NK-92 (cell line): Measurements from ENCODE around the gene CUBN.

Experiments
- DNase-seq: peaks from one replicate; lab custom pipeline; 2025; ENCODE audit not compliant: unreplicated experiment; lab: John Stamatoyannopoulos, UW

Gene CUBN

GRCh38 chr10:16991011-16991410 is 138.6 kb downstream of the CUBN start:
- DNase-seq = no peak

- no peak for DNase-seq
Measured at GRCh38 chr10:16989826-16990293, 139.8 kb downstream of the CUBN start.

GRCh38 chr10:16988900-16989299 is 140.7 kb downstream of the CUBN start:
- DNase-seq = no peak

GRCh38 chr10:16987976-16988610 is 141.5 kb downstream of the CUBN start:
- no peak for DNase-seq

GRCh38 chr10:16987206-16987621 is 142.4 kb downstream of the CUBN start:
- no peak for DNase-seq

GRCh38 chr10:16986406-16987205 is 143.0 kb downstream of the CUBN start:
- no peak for DNase-seq

GRCh38 chr10:16986082-16986405 is 143.6 kb downstream of the CUBN start:
- DNase-seq = no peak

- DNase-seq = no peak
Measured at GRCh38 chr10:16984242-16984641, 145.4 kb downstream of the CUBN start.

GRCh38 chr10:16976803-16977202 is 152.8 kb downstream of the CUBN start:
- no peak for DNase-seq

- DNase-seq = no peak
Measured at GRCh38 chr10:16975188-16975587, 154.4 kb downstream of the CUBN start.

GRCh38 chr10:16968416-16969041 is 161.1 kb downstream of the CUBN start:
- DNase-seq = no peak

GRCh38 chr10:16967866-16968415 is 161.7 kb downstream of the CUBN start:
- DNase-seq = no peak

GRCh38 chr10:16966991-16967865 is 162.4 kb downstream of the CUBN start:
- no peak for DNase-seq

GRCh38 chr10:16965740-16966447 is 163.7 kb downstream of the CUBN start:
- no peak for DNase-seq

- DNase-seq = no peak
Measured at GRCh38 chr10:16965344-16965616, 164.3 kb downstream of the CUBN start.

- DNase-seq = no peak
Measured at GRCh38 chr10:16964576-16965343, 164.9 kb downstream of the CUBN start.

GRCh38 chr10:16960551-16960950 is 169.1 kb downstream of the CUBN start:
- no peak for DNase-seq

- no peak for DNase-seq
Measured at GRCh38 chr10:16957038-16957437, 172.6 kb downstream of the CUBN start.

- DNase-seq = no peak
Measured at GRCh38 chr10:16954280-16955030, 175.2 kb downstream of the CUBN start.
